Breast epithelium (tissue), 3 donors: ENCODE measurements around the gene ARPP21.

Experiments used
- CTCF ChIP-seq, 3 donors: fragments of 450-650 bp; IDR thresholded peaks; one replicate each; pipeline ENCODE4 v1.5.1; 2016 to 2017; ENCODE audit warnings: antibody characterized with exemption in 3 of 3, mild to moderate bottlenecking in 3 of 3, moderate library complexity in 3 of 3
- POLR2AphosphoS5 ChIP-seq, 3 donors: sonication (generic); formaldehyde crosslinking; IDR thresholded peaks; one replicate each; pipeline ENCODE4 v1.6.1; 2017; ENCODE audit warnings: antibody characterized with exemption in 3 of 3

GRCh38 chr3:35782355-35782754 lies 143.0 kb downstream of the ARPP21 start:
- TF ChIP-seq CTCF (IDR thresholded peaks at IDR 0.05) = no peak
- no peak for TF ChIP-seq POLR2AphosphoS5 (IDR thresholded peaks at IDR 0.05)
